GM12874 (cell line): ENCODE results near the gene TMEM86B.

Experiments used
- TF ChIP-seq, protein P1 (sequence below): IDR thresholded peaks from 2 replicates; pipeline ENCODE4 v1.5.1; 2011; ENCODE audit warnings: low read depth, mild to moderate bottlenecking, control low read depth, low read length, moderate library complexity; ENCODE audit not compliant: insufficient read depth

The TMEM86B gene

DNA sequence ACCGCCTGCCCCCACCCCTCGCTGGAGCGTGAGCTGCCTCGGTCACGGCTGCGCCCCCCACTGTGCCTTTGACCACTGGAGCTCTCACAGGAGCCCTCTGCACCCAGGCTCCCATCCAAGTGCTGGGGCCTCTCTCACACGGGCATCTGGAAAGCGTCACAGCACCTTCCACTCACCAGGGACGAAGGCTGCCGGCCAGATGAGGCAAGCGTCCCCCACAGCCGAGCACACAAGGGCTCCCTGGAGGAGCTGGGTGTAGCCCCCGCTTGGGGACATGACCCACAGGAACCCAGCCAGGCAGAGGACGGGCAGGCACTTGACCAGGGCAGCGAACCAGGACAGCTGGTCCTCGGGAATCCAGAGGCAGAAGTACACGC lies 560 bp downstream of the TMEM86B start:
- TF ChIP-seq, protein P1, sequence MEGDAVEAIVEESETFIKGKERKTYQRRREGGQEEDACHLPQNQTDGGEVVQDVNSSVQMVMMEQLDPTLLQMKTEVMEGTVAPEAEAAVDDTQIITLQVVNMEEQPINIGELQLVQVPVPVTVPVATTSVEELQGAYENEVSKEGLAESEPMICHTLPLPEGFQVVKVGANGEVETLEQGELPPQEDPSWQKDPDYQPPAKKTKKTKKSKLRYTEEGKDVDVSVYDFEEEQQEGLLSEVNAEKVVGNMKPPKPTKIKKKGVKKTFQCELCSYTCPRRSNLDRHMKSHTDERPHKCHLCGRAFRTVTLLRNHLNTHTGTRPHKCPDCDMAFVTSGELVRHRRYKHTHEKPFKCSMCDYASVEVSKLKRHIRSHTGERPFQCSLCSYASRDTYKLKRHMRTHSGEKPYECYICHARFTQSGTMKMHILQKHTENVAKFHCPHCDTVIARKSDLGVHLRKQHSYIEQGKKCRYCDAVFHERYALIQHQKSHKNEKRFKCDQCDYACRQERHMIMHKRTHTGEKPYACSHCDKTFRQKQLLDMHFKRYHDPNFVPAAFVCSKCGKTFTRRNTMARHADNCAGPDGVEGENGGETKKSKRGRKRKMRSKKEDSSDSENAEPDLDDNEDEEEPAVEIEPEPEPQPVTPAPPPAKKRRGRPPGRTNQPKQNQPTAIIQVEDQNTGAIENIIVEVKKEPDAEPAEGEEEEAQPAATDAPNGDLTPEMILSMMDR: no peak

DNA sequence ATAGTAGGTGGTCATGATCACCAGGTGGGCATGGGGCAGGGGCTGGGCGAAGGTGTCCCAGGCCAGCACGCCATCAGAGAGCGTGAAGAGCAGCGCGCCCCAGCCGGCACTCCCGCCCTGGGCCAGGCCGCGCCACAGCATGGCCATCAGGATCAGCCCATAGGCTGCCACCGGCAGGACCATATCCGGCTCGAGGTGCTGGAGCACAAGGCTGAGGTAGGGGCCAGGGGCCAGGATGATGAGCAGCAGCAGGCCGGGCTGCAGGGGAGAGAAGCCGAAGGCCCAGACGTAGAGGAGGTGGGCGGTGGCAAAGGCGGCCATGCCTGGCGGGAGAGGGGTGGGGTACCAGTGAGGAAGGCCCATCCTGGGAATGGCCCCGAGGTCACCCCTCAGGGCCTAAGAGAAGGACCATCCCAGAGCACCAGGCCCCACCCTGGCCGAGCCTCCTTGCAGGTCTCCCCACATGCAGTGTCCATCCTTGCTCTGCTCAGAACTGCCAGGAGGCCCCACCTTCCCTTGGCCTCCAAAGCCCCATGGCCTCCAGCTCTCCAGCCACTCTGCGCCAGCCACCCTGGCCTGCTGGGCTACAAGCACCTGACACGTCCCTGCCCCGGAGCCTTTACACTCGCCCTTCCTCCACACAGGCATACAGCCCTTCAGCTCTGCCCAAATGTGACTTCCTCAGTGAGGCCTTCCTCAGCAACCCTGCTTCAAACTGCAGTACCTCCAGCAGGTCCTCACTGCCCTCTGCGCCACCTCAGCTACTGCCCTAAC lies 1.1 kb downstream of the TMEM86B start:
- TF ChIP-seq, protein P1: no peak

DNA sequence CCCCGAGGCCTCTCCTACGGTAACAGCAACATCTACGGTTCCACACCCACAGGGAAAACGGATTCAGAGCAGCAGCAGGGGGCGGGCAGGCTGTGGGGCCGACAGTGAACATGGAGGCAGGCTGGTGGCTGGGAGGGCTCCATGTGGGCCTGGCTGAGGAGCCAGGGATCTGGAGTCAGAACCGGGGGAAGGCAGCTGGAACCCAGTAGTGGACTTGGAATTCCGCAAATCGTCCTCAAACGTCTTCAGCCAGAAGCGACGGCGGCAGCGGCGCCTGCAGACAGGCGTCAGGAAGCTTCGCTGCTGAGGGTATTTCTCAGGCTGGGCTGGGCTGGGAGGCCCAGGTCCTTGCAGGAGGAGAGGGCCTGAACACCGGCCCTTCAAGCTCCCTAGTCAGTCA lies 1.8 kb downstream of the TMEM86B start:
- TF ChIP-seq, protein P1: no peak

DNA sequence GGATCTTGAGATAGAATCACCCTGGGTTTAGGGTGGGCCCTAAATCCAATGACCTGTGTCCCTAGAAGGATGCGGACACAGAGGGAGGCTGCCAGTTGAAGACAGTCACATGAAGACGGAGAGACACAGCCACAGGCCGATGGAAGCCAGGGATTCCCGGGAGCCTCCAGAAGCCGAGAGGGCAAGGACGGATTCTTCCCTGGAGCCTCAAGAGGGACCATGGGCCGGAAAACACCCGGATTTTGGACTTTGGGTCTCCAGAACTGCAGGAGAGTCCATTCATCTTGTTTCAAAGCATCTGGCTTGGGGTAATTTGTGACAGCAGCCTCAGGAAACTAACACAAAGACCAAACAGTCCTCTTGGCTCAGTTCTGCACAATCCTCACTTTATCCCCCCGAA lies 2.3 kb downstream of the TMEM86B start:
- TF ChIP-seq, protein P1: no peak

DNA sequence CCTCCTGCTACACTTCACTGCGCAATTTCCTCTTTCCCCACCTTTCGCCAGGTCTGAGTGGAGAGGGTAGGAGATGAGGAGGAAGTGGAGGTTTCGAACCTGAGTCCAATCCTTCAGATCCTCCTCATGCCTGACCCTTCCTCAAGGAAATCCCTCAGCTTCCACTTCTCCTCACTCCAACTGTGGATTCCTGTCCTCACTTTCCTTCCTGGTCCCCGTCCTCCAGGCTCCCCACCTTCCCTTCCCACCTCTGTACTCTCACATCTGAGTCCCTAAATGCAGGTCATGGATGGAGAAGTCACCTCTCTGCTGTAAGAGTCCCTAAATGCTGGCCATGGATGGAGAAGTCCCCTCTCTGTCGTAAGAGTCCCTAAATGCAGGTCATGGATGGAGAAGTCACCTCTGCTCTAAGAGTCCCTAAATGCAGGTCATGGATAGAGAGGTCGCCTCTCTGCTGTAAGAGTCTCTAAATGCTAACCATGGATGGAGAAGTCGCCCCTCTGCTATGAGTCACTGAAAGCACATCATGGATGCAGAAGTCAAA lies 3.1 kb downstream of the TMEM86B start:
- TF ChIP-seq, protein P1: no peak

GRCh38 chr19:55224038-55224665 lies 4.4 kb downstream of the TMEM86B start:
- TF ChIP-seq, protein P1: no peak

DNA sequence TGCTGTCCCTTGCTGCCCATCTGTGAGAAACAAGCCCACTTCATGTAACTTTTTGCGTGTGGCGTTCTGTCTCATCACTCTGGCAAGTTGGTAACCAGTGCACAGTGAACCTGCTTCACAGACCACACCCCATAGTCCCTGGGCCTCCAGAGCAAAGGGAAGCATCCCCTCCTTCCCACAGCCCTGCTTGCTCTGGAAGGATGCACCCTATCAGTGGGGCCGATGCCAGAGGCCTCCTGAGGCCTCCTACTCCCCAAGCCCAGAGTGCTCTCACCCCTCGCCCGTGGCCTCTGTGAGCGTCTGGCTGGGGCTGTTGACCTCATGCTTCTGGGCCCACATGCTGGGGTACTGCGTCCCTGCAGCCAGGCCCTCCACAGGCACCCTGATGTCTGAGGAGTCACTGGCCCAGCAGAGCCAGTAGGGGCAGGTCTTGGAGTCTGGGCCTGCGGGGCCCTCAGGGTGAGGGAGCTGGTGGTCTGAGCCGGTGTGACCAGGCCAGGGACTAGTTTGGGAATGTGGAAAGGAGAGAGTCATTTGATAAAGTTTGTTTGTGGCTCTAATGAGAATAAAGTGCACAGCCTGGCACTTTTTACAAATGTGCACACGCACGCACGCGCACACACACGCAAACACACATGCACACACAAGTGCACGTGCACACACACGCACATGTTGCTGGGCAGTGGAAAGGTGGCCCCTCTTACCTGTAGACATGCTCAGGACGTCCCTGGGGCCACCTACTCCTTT lies 5.1 kb downstream of the TMEM86B start:
- TF ChIP-seq, protein P1: no peak
